HEK293 (cell line): ENCODE measurements around the gene PAK6.
A peak's percentile ranks its signal among the peaks of the same experiment; 100 is the strongest.

Experiments used
- CTCF ChIA-PET: fragments of 350-600 bp; formaldehyde crosslinking; extraction: SDS; loops from one replicate; lab custom pipeline; 2021; ENCODE audit warnings: antibody characterized with exemption; lab: Yijun Ruan, JAX
- POLR2A ChIA-PET: fragments of 300-600 bp; formaldehyde crosslinking; extraction: SDS; loops from one replicate; lab custom pipeline; 2020; ENCODE audit warnings: antibody characterized with exemption, inconsistent platforms; lab: Yijun Ruan, JAX
- H3K27ac ChIP-seq: fragments of 200-500 bp; sonication (Bioruptor generic); 2 replicates; pipeline ENCODE4 v1.5.1; 2014; ENCODE audit warnings: low read depth, low read length, control low read depth, inconsistent platforms; ENCODE audit errors: extremely low read depth
- H3K36me3 ChIP-seq, 2 experiments: fragments of 200-500 bp in 1 of 2; sonication (Bioruptor generic) in 1 of 2; 1 replicate in 1 of 2; 2 replicates in 1 of 2; pipeline ENCODE4 v1.5.1; 2014 to 2017; ENCODE audit warnings: inconsistent platforms in 2 of 2, low read length in 2 of 2; ENCODE audit not compliant: control insufficient read depth in 2 of 2, insufficient read depth in 1 of 2
- H3K4me1 ChIP-seq: fragments of 200-500 bp; sonication (Bioruptor generic); 2 replicates; pipeline ENCODE4 v1.5.1; 2014; ENCODE audit warnings: mild to moderate bottlenecking, low read length, inconsistent platforms; ENCODE audit not compliant: control insufficient read depth, insufficient read depth
- H3K4me3 ChIP-seq: 2 replicates; pipeline ENCODE4 v1.5.1; 2011; ENCODE audit warnings: low read depth, mild to moderate bottlenecking, control low read depth, low read length, moderate library complexity
- H3K9me3 ChIP-seq: fragments of 200-500 bp; sonication (Bioruptor generic); 2 replicates; pipeline ENCODE4 v1.5.1; 2014; ENCODE audit warnings: low read depth, low read length, inconsistent platforms; ENCODE audit not compliant: control insufficient read depth, insufficient read depth
- HOXD13 ChIP-seq: sonication (generic); formaldehyde crosslinking; IDR thresholded peaks from 2 replicates; pipeline ENCODE4 v1.8.0; 2022; ENCODE audit warnings: missing genetic modification reagents, borderline replicate concordance
- SALL2 ChIP-seq: fragments of 450-650 bp; formaldehyde crosslinking; IDR thresholded peaks from 2 replicates; pipeline ENCODE4 v1.5.0; 2017; ENCODE audit warnings: missing biosample characterization, mild to moderate bottlenecking, missing genetic modification characterization, borderline replicate concordance
- SCRT1 ChIP-seq: fragments of 450-650 bp; formaldehyde crosslinking; IDR thresholded peaks from 2 replicates; pipeline ENCODE4 v1.5.1; 2016; ENCODE audit warnings: missing biosample characterization, missing genetic modification characterization, borderline replicate concordance
- SP2 ChIP-seq: fragments of 450-650 bp; formaldehyde crosslinking; IDR thresholded peaks from 2 replicates; pipeline ENCODE4 v1.5.1; 2016; ENCODE audit warnings: missing biosample characterization, missing genetic modification characterization
- SP3 ChIP-seq: fragments of 450-650 bp; formaldehyde crosslinking; IDR thresholded peaks from 2 replicates; pipeline ENCODE4 v1.5.1; 2016; ENCODE audit warnings: missing biosample characterization, missing genetic modification characterization
- ZBTB8A ChIP-seq: fragments of 450-650 bp; formaldehyde crosslinking; IDR thresholded peaks from 2 replicates; pipeline ENCODE4 v1.5.1; 2016; ENCODE audit warnings: missing biosample characterization, missing genetic modification characterization
- ZFHX2 ChIP-seq: fragments of 450-650 bp; formaldehyde crosslinking; conservative IDR thresholded peaks from 2 replicates; pipeline ENCODE4 v1.5.1; 2016; ENCODE audit warnings: missing biosample characterization, missing genetic modification characterization
- ZFP3 ChIP-seq: fragments of 450-650 bp; formaldehyde crosslinking; IDR thresholded peaks from 2 replicates; pipeline ENCODE4 v1.5.1; 2016; ENCODE audit warnings: low read depth, missing biosample characterization, missing genetic modification characterization
- ZNF138 ChIP-seq: fragments of 450-650 bp; formaldehyde crosslinking; IDR thresholded peaks from 2 replicates; pipeline ENCODE4 v1.5.1; 2016; ENCODE audit warnings: missing biosample characterization, missing genetic modification characterization, borderline replicate concordance
- ZNF157 ChIP-seq: fragments of 450-650 bp; formaldehyde crosslinking; IDR thresholded peaks from 2 replicates; pipeline ENCODE4 v1.5.1; 2016; ENCODE audit warnings: missing biosample characterization, missing genetic modification characterization
- ZNF184 ChIP-seq: fragments of 450-650 bp; IDR thresholded peaks from 2 replicates; pipeline ENCODE4 v1.5.1; 2018; ENCODE audit warnings: missing biosample characterization, mild to moderate bottlenecking, missing genetic modification characterization
- ZNF223 ChIP-seq: fragments of 450-650 bp; formaldehyde crosslinking; IDR thresholded peaks from 2 replicates; pipeline ENCODE4 v1.5.1; 2016; ENCODE audit warnings: missing biosample characterization, missing genetic modification characterization
- ZNF23 ChIP-seq: fragments of 450-650 bp; formaldehyde crosslinking; IDR thresholded peaks from 2 replicates; pipeline ENCODE4 v1.5.1; 2016; ENCODE audit warnings: missing biosample characterization, missing genetic modification characterization, borderline replicate concordance
- ZNF274 ChIP-seq, 2 experiments: fragments of 200-500 bp in 1 of 2; fragments of 450-650 bp in 1 of 2; sonication (Bioruptor generic) in 1 of 2; formaldehyde crosslinking in 1 of 2; IDR thresholded peaks; 2 replicates each; pipeline versions ENCODE4 v1.5.1 to v1.6.1; 2014 to 2016; ENCODE audit warnings: borderline replicate concordance in 1 of 2, inconsistent platforms in 1 of 2, low read length in 1 of 2, missing biosample characterization in 1 of 2, missing genetic modification characterization in 1 of 2
- ZNF449 ChIP-seq: fragments of 450-650 bp; formaldehyde crosslinking; IDR thresholded peaks from 2 replicates; pipeline ENCODE4 v1.5.1; 2017; ENCODE audit warnings: missing biosample characterization, mild to moderate bottlenecking, missing genetic modification characterization, moderate library complexity
- ZNF501 ChIP-seq: fragments of 450-650 bp; formaldehyde crosslinking; IDR thresholded peaks from 2 replicates; pipeline ENCODE4 v1.5.1; 2016; ENCODE audit warnings: missing biosample characterization, missing genetic modification characterization
- ZNF521 ChIP-seq: fragments of 450-650 bp; formaldehyde crosslinking; IDR thresholded peaks from 2 replicates; pipeline ENCODE4 v1.5.1; 2017; ENCODE audit warnings: missing biosample characterization, mild to moderate bottlenecking, missing genetic modification characterization
- ZNF555 ChIP-seq: fragments of 450-650 bp; formaldehyde crosslinking; conservative IDR thresholded peaks from 2 replicates; pipeline ENCODE4 v1.5.1; 2017; ENCODE audit warnings: missing biosample characterization, mild to moderate bottlenecking, missing genetic modification characterization, inconsistent platforms
- ZNF580 ChIP-seq: fragments of 450-650 bp; formaldehyde crosslinking; IDR thresholded peaks from 2 replicates; pipeline ENCODE4 v1.5.1; 2016; ENCODE audit warnings: missing biosample characterization, missing genetic modification characterization
- ZNF610 ChIP-seq: fragments of 450-650 bp; formaldehyde crosslinking; IDR thresholded peaks from 2 replicates; pipeline ENCODE4 v1.5.1; 2016; ENCODE audit warnings: missing biosample characterization, missing genetic modification characterization, borderline replicate concordance
- ZNF624 ChIP-seq: fragments of 450-650 bp; formaldehyde crosslinking; IDR thresholded peaks from 2 replicates; pipeline ENCODE4 v1.5.1; 2017; ENCODE audit warnings: missing biosample characterization, missing genetic modification characterization
- ZNF654 ChIP-seq: fragments of 450-650 bp; formaldehyde crosslinking; IDR thresholded peaks from 2 replicates; pipeline ENCODE4 v1.5.1; 2016; ENCODE audit warnings: low read depth, missing biosample characterization, missing genetic modification characterization
- ZNF658 ChIP-seq: fragments of 450-650 bp; formaldehyde crosslinking; IDR thresholded peaks from 2 replicates; pipeline ENCODE4; 2016; ENCODE audit warnings: missing biosample characterization, missing genetic modification characterization
- ZNF670 ChIP-seq: fragments of 450-650 bp; formaldehyde crosslinking; IDR thresholded peaks from 2 replicates; pipeline ENCODE4 v1.5.1; 2016; ENCODE audit warnings: missing biosample characterization, missing genetic modification characterization, low read depth
- ZSCAN16 ChIP-seq: fragments of 450-650 bp; formaldehyde crosslinking; IDR thresholded peaks from 2 replicates; pipeline ENCODE4 v1.5.1; 2016; ENCODE audit warnings: missing biosample characterization, missing genetic modification characterization
- ZSCAN30 ChIP-seq: fragments of 450-650 bp; IDR thresholded peaks from 2 replicates; pipeline ENCODE4 v1.5.1; 2018; ENCODE audit warnings: missing biosample characterization, mild to moderate bottlenecking, missing genetic modification characterization, moderate library complexity
- TF ChIP-seq, protein P1 (sequence below): fragments of 450-650 bp; formaldehyde crosslinking; IDR thresholded peaks from 2 replicates; pipeline ENCODE4 v1.5.1; 2016; ENCODE audit warnings: missing biosample characterization, missing genetic modification characterization
- TF ChIP-seq, protein P2 (sequence below): sonication (generic); formaldehyde crosslinking; IDR thresholded peaks from 2 replicates; pipeline ENCODE4 v1.8.1; 2022; ENCODE audit warnings: mild to moderate bottlenecking, moderate library complexity, missing genetic modification reagents
- TF ChIP-seq, protein P3 (sequence below): fragments of 450-650 bp; formaldehyde crosslinking; IDR thresholded peaks from 2 replicates; pipeline ENCODE4 v1.5.1; 2016; ENCODE audit warnings: missing biosample characterization, missing genetic modification characterization

Gene PAK6

DNA sequence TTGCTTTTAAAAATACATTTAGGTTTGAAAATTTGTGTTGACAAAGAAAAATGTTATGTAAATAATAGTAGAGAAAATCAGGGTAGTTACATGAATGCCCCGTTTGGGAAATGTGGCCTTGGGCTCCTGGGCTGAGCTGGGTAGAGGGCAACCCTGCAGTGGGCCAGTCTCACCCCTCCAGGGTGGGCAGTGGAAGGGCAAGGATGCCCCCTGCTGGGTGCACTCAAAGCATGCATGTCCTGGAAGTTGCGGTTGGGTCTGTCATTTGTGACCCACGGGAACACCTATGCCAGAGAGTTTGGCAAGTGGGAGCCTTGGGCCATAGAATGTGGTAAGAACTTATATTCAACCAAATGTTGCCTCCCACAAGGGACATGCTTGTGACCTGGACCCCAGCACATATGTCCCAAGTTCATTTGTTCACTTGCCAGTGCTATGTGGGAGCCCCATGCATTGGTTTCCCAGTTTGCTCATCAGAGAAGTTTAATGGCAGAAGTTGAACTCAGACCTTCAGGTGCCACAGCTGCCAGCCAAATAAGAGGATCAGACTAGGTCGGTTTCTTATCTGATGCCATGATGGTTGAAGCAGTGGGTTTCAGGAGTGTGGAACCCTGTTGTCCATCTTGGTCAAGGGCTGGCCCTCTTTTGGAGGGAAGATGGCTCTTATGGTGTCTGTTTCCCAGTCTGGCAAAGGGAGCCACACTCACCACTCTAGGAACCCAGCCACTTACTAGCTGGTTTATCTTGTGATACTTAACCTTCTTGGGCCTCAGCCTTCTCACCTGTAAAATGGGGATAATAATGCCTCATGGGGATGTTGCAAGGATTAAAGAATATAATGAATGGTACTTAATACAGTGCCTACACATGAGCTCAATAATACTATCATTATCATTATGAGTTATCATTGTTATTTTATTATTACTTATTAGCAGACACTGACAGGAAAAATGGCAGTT is 71.4 kb downstream of the PAK6 start:
- Histone ChIP-seq H3K27ac (no peak overlapping the region), H3K4me1 (no peaks in the 10 kb centered on the region; the same call in 1 of the 2 replicates), H3K36me3 (no peaks in the 10 kb centered on the region), H3K9me3 (no peaks in the 10 kb centered on the region), H3K4me3 (no peak overlapping the region)
- CTCF ChIA-PET = interaction anchor here (0.6 to 16.0 kb wide), 24 partner anchors 9 to 263 kb away, joined by 3 to 248 read pairs (median 6); partner anchors contain the start of gene ANKRD63
- POLR2A ChIA-PET = interaction anchor here (1.2 to 1.8 kb wide), 3 partner anchors 9 to 31 kb away, joined by 3 to 6 read pairs (median 4); no protein-coding TSS in a partner anchor
- TF ChIP-seq SP3 (tag by site-specific recombination) (no peak), ZNF23 (tag by site-specific recombination) (no peak), ZBTB8A (peak; percentile 54), SP2 (tag by site-specific recombination) (no peak), ZNF501 (tag by site-specific recombination) (no peak), ZNF157 (tag by site-specific recombination) (no peak), ZFHX2 (tag by site-specific recombination) (no peak), ZNF184 (tag by site-specific recombination) (no peak), ZSCAN30 (tag by site-specific recombination) (no peak), ZNF670 (tag by site-specific recombination) (no peak), ZNF624 (no peak), SCRT1 (tag by site-specific recombination) (no peak), ZNF274 (IDR thresholded peaks at IDR 0.05; ENCODE audit: low read length) (no peak), ZNF274 (tag by site-specific recombination; IDR thresholded peaks at IDR 0.05; ENCODE audit: borderline replicate concordance) (no peak), ZSCAN16 (tag by site-specific recombination) (no peak), ZNF658 (tag by site-specific recombination) (no peak), ZNF610 (tag by site-specific recombination) (no peak), ZNF449 (tag by site-specific recombination) (no peak), SALL2 (no peak), ZNF654 (tag by site-specific recombination) (peak; percentile 85), ZNF521 (tag by site-specific recombination) (no peak), ZFP3 (tag by site-specific recombination) (no peak), HOXD13 (CRISPR knock-in tag) (no peak), ZNF555 (no peak), ZNF580 (tag by site-specific recombination) (no peak), ZNF138 (no peak), ZNF223 (tag by site-specific recombination) (no peak)
- TF ChIP-seq, protein P1, sequence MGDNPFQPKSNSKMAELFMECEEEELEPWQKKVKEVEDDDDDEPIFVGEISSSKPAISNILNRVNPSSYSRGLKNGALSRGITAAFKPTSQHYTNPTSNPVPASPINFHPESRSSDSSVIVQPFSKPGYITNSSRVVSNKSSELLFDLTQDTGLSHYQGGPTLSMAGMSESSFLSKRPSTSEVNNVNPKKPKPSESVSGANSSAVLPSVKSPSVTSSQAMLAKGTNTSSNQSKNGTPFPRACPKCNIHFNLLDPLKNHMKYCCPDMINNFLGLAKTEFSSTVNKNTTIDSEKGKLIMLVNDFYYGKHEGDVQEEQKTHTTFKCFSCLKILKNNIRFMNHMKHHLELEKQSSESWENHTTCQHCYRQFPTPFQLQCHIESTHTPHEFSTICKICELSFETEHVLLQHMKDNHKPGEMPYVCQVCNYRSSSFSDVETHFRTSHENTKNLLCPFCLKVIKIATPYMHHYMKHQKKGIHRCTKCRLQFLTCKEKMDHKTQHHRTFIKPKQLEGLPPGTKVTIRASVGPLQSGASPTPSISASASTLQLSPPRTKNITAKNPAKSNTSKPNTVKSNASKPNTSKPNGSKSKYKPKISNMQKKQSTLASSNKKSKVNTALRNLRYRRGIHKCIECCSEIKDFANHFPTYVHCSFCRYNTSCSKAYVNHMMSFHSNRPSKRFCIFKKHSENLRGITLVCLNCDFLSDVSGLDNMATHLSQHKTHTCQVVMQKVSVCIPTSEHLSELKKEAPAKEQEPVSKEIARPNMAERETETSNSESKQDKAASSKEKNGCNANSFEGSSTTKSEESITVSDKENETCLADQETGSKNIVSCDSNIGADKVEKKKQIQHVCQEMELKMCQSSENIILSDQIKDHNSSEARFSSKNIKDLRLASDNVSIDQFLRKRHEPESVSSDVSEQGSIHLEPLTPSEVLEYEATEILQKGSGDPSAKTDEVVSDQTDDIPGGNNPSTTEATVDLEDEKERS (tag by site-specific recombination) = no peak
- TF ChIP-seq, protein P2, sequence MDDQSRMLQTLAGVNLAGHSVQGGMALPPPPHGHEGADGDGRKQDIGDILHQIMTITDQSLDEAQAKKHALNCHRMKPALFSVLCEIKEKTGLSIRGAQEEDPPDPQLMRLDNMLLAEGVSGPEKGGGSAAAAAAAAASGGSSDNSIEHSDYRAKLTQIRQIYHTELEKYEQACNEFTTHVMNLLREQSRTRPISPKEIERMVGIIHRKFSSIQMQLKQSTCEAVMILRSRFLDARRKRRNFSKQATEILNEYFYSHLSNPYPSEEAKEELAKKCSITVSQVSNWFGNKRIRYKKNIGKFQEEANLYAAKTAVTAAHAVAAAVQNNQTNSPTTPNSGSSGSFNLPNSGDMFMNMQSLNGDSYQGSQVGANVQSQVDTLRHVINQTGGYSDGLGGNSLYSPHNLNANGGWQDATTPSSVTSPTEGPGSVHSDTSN = no peak
- TF ChIP-seq, protein P3, sequence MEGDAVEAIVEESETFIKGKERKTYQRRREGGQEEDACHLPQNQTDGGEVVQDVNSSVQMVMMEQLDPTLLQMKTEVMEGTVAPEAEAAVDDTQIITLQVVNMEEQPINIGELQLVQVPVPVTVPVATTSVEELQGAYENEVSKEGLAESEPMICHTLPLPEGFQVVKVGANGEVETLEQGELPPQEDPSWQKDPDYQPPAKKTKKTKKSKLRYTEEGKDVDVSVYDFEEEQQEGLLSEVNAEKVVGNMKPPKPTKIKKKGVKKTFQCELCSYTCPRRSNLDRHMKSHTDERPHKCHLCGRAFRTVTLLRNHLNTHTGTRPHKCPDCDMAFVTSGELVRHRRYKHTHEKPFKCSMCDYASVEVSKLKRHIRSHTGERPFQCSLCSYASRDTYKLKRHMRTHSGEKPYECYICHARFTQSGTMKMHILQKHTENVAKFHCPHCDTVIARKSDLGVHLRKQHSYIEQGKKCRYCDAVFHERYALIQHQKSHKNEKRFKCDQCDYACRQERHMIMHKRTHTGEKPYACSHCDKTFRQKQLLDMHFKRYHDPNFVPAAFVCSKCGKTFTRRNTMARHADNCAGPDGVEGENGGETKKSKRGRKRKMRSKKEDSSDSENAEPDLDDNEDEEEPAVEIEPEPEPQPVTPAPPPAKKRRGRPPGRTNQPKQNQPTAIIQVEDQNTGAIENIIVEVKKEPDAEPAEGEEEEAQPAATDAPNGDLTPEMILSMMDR = 0 out of 2 replicates have a peak, but pooled peaks have one; percentile 19
